Calu3 (cell line): ENCODE data around the gene WWOX. TPM values are rescaled to one million over a fixed set of nuclear protein-coding genes. Genes with fewer than 3 reads are reported as not detected.

Experiments used
- BruUV-seq: library from RNA; stranded (reverse); fragments of 400-500 nt; replicated peaks from 2 replicates; lab custom pipeline; 2021; lab: Mats Ljungman, UMichigan
- CTCF ChIA-PET: fragments of 300-600 bp; sonication (Branson Sonifier 250); formaldehyde crosslinking; loops from one replicate; lab custom pipeline; 2022; ENCODE audit warnings: antibody characterized with exemption; lab: Charles Lee
- DNase-seq: peaks from one replicate; pipeline ENCODE4 v3.0.0; 2022
- H3K27ac Mint-ChIP-seq: one replicate; pipeline ENCODE4 v1.8.0; 2022; ENCODE audit warnings: mixed read lengths; ENCODE audit not compliant: unreplicated experiment
- H3K27me3 Mint-ChIP-seq: one replicate; pipeline ENCODE4 v1.8.0; 2022; ENCODE audit warnings: mixed read lengths; ENCODE audit not compliant: unreplicated experiment
- H3K36me3 Mint-ChIP-seq: one replicate; pipeline ENCODE4 v1.8.0; 2022; ENCODE audit warnings: mild to moderate bottlenecking, moderate library complexity, mixed read lengths; ENCODE audit not compliant: insufficient read depth, unreplicated experiment
- H3K4me1 Mint-ChIP-seq: one replicate; pipeline ENCODE4 v1.8.0; 2022; ENCODE audit warnings: mild to moderate bottlenecking, low read depth, mixed read lengths; ENCODE audit not compliant: unreplicated experiment
- H3K4me3 Mint-ChIP-seq: one replicate; pipeline ENCODE4 v1.8.0; 2022; ENCODE audit warnings: mild to moderate bottlenecking, low read depth, moderate library complexity, mixed read lengths; ENCODE audit not compliant: unreplicated experiment
- H3K9me3 Mint-ChIP-seq: one replicate; pipeline ENCODE4 v1.8.0; 2022; ENCODE audit warnings: low read depth, mixed read lengths; ENCODE audit not compliant: unreplicated experiment
- CTCF ChIP-seq: fragments of 200-600 bp; IDR thresholded peaks from one replicate; pipeline ENCODE4 v1.8.0; 2022; ENCODE audit warnings: antibody characterized with exemption; ENCODE audit not compliant: unreplicated experiment
- intact Hi-C: fragments of 100-400 bp; cut with micrococcal nuclease; formaldehyde crosslinking; loops from one replicate; pipeline ENCODE4 v1.10.0; 2022; ENCODE audit not compliant: unreplicated experiment
- total RNA-seq: library from RNA; stranded (reverse); gene quantifications from 2 replicates; pipeline ENCODE4 v1.2.3, GENCODE V29; 2022

WWOX gene
- total RNA-seq, 1 experiment from 2014 or later: 33.5 TPM

GRCh38 chr16:78326731-78327130, 227.3 kb downstream of the WWOX start:
- no peak for DNase-seq
- intact Hi-C loops: no loop called here
- no peak overlapping the region for H3K4me3 Mint-ChIP-seq
- no peak for TF ChIP-seq CTCF
- H3K27me3 Mint-ChIP-seq: no peaks in the 10 kb centered on the region
- no peaks in the 10 kb centered on the region for H3K36me3 Mint-ChIP-seq
- CTCF ChIA-PET: interaction anchor here (0.8 kb wide), 1 partner anchor 930 kb away, joined by 3 read pairs; no protein-coding TSS in a partner anchor
- no peak overlapping the region for H3K27ac Mint-ChIP-seq
- H3K9me3 Mint-ChIP-seq: no peaks in the 10 kb centered on the region
- H3K4me1 Mint-ChIP-seq: no peaks in the 10 kb centered on the region
- no TSS peak for BruUV-seq

GRCh38 chr16:78331731-78332130, 232.3 kb downstream of the WWOX start:
- Mint-ChIP-seq H3K4me3 (no peak overlapping the region), H3K27me3 (no peaks in the 10 kb centered on the region), H3K27ac (no peak overlapping the region), H3K4me1 (no peaks in the 10 kb centered on the region), H3K9me3 (no peaks in the 10 kb centered on the region), H3K36me3 (no peaks in the 10 kb centered on the region)
- BruUV-seq: no TSS peak
- intact Hi-C loops: loop anchor here (5.0 kb wide), 1 partner anchor 36 kb away; no protein-coding TSS in a partner anchor
- CTCF ChIA-PET: no interaction called here
- no peak for DNase-seq
- no peak for TF ChIP-seq CTCF

GRCh38 chr16:78333808-78334207, 234.4 kb downstream of the WWOX start:
- Mint-ChIP-seq H3K9me3 (no peaks in the 10 kb centered on the region), H3K36me3 (no peaks in the 10 kb centered on the region), H3K27ac (no peak overlapping the region), H3K27me3 (no peaks in the 10 kb centered on the region), H3K4me1 (no peaks in the 10 kb centered on the region), H3K4me3 (no peak overlapping the region)
- no TSS peak for BruUV-seq
- CTCF ChIA-PET: no interaction called here
- DNase-seq: no peak
- intact Hi-C loops: loop anchor here (5.0 kb wide), 1 partner anchor 33 kb away; no protein-coding TSS in a partner anchor
- no peak for TF ChIP-seq CTCF

GRCh38 chr16:78340590-78340989, 241.1 kb downstream of the WWOX start:
- no peaks in the 10 kb centered on the region for H3K4me1 Mint-ChIP-seq
- no TSS peak for BruUV-seq
- H3K27me3 Mint-ChIP-seq: no peaks in the 10 kb centered on the region
- no peaks in the 10 kb centered on the region for H3K36me3 Mint-ChIP-seq
- DNase-seq: no peak
- no peak overlapping the region for H3K27ac Mint-ChIP-seq
- no peak overlapping the region for H3K4me3 Mint-ChIP-seq
- intact Hi-C loops: no loop called here
- CTCF ChIA-PET: no interaction called here
- H3K9me3 Mint-ChIP-seq: no peaks in the 10 kb centered on the region
- no peak for TF ChIP-seq CTCF
